ENCODE measurements around the gene SPC24.

The SPC24 gene, protein sequence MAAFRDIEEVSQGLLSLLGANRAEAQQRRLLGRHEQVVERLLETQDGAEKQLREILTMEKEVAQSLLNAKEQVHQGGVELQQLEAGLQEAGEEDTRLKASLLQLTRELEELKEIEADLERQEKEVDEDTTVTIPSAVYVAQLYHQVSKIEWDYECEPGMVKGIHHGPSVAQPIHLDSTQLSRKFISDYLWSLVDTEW

DNA sequence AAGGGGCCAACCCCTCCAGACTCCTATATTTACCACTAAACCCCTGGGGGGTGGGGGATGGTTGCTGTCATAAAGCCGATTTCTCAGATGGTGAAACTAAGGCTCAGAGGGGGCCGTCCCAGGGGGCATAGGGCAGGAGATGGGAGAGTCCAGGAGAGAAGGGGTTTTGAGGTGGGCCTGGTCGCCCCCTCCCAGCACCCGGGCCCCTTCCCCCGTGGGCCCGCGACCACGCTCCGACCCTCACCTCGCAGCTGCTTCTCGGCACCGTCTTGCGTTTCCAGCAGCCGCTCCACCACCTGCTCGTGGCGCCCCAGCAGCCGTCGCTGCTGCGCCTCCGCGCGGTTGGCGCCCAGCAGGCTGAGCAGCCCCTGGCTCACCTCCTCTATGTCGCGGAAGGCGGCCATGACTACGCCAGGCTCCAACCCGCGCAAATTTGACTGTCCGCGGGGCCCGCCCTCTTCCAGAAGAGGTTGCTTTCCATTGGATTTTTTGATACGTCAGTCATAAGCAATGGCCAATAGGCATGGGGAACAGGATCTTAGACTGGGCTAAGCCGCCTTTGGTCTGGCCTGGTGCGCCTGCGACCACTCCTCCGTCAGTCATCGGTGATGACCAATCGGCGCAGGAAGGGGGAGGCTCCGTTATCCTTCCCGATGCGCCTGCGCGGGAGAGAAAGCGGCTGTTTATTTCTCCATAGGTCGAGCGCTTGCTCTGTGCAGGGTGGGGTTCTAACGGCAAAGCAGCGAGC is at the start of gene SPC24:
Gene SPC24, minus strand, starts transcription at position 410 of the 748 bp plus-strand sequence. Its CDS starts 6 bp downstream, at position 404.
- peak; percentile 81 for DNase-seq

- DNase-seq = no peak
Measured at GRCh38 chr19:11204943-11205349, 49.4 kb upstream of the SPC24 start.

GRCh38 chr19:11204076-11204602 is 48.6 kb upstream of the SPC24 start:
- no peak for DNase-seq

- no peak for DNase-seq
Measured at GRCh38 chr19:11203194-11204075, 47.9 kb upstream of the SPC24 start.

DNA sequence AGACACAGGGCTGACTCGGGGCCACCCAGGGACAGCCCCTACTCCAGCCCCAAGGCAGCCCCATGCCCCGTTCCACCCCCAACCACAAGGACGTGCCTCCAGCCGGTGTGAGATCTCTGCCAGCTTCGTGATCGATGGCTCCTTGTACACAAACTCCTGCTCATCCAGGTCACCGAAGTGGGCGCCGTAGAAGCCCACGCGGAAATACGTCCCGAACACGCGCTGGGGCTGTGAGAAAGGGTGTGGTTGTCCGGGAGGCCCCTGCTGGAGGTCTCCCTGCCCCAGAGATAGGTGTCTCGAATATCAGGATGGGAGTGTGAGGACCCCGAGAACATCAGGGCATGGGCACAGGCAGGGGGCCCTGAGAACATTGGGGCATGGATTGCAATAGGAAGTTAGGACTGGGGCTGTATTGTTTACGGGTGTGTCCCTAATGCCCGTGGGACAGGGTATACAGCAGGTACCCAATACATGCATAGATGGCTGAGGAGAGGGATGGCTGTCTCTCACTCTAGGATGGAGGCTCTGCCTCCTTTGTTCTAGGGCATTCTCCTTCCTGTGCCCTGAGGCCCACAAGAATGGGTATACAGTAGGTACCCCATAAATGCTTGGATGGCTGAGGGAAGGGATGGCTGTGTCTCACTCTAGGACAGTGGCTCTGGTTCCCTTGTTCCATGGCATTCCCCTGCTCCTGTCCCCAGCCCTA is 47.1 kb upstream of the SPC24 start:
- no peak for DNase-seq

DNA sequence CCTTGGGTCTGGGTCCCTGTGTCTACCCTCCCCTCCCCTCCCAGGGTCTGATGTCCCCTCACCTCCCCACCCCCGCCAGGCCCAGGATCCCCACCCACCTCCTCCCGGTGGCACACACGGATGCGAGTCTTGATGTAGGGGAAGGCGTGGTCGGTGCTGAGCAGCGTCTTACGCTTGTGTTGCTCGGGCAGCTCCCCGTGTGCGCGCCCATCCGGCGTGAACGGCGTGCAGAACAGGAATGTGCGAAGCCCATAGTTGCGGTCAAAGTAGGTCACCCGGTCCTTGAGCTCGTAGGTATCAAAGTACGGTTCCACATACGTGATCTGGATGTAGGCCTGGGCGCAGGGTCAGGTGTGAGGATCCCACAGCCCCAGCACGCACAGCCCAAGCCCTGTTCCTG is 46.2 kb upstream of the SPC24 start:
- no peak for DNase-seq

DNA sequence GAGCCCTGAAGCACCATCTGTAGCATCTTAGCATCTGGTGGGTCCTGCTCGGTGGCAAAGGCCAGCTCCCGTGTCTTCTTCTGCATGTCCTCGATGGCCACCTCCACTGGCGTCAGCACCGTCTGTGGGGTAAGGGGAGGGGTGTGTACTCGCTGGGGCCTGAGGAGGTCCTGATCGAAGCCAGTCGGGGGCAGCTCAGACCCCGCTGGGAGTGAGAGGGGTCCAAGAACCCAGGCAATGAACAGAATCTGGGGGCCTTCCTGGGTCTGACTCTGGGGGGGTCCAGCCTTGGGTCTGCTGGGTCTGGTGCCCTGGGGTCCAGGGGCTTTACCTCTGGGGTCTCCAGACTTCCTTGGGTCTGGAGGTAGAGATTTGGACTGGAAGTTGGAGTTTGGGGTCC is 45.3 kb upstream of the SPC24 start:
- DNase-seq = no peak

- no peak for DNase-seq
Measured at GRCh38 chr19:11200015-11200574, 44.5 kb upstream of the SPC24 start.

GRCh38 chr19:11199517-11199916 is 43.9 kb upstream of the SPC24 start:
- no peak for DNase-seq

- no peak for DNase-seq
Measured at GRCh38 chr19:11198769-11199424, 43.3 kb upstream of the SPC24 start.

DNA sequence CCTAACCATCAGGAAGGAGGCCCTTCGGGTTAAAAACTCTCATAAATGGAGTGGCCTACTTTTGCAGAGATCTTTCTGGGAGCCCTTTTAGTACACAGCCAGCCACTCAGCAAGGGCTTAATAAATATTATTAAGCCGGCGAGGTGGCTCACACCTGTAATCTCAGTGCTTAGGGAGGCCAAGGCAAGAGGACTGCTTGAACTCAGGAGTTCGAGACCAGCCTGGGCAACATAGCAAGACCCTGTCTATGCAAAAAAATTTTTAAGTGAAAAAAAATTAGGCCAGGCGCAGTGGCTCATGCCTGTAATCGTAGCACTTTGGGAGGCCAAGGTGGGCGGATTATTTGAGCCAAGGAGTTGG is 42.6 kb upstream of the SPC24 start:
- DNase-seq = no peak

DNA sequence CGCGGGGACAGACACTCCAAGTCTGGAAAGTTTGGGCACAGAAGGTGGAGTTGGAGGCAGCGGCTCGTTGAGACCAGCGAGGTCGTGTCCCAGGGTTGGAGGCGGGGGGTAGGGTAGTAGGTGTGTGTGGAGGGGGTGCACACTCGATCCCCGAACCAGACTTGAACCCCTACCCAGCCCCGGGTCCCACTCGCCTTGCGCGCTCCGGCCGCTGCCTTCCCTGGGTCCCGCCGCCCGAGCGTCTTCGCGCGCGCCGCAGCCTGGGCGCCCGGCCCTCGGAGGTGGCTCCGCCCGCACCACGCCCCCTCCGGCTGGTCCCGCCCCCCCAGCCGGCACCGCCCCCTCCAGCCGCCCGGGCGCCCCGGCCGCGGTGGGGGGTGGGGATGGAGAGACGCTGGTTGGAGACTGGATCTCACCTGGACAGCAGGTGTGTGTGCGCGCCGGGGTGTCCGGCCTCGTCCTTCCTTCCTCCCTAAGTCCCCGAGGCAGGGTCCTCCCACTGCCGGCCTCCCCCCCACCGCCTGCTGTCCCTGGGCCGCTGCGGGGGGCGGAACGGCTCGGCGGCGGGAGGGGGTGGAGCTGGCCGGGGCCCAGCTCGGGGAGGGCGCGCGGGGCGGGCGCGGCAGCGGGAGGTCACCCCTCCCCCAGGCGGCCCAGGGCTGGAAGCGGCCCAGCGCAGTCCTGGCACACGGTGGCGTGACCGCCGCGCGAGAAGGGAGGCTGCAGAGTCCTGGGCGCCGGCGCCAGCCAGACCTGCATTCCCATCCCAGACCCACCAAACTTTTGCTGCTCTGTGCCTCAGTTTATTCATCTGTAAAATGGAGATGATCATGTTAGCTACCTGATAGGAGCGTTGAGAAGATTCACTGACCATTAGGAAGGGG is 42.0 kb upstream of the SPC24 start, which contains the start of gene KANK2:
Gene KANK2, minus strand, starts transcription at position 255 of the 884 bp plus-strand sequence. CDS start 3,034 bp downstream, outside the sequence.
- peak; percentile 54 for DNase-seq

- DNase-seq = no peak
Measured at GRCh38 chr19:11196406-11197287, 41.1 kb upstream of the SPC24 start.

DNA sequence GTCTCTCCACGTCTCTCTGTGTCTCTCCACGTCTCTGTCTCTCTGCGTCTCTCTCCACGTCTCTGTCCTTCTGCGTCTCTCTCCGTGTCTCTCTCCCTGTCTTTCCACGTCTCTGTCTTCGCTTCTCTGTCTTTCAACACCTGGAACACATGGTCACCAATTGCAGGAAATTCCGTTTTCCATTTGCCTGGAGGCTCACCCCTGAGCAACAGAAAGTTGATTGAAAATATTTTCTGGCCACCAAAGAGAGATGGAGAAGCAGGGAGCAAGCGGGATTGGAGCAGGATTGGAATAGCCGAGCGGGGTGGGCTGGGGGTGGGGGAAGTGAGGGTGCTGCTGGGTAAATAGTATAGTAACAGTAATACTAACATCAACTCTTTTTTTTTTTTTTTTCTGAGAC is 40.1 kb upstream of the SPC24 start:
- no peak for DNase-seq

- DNase-seq = no peak
Measured at GRCh38 chr19:11194656-11195558, 39.3 kb upstream of the SPC24 start.

- DNase-seq = no peak
Measured at GRCh38 chr19:11194173-11194572, 38.6 kb upstream of the SPC24 start.

GRCh38 chr19:11192957-11193939 is 37.7 kb upstream of the SPC24 start:
- no peak for DNase-seq
